ENCODE measurements around the gene PBRM1. TPM values are rescaled to one million over a fixed set of nuclear protein-coding genes. Genes with fewer than 3 reads are reported as not detected.

PBRM1 gene
- total and polyA plus RNA-seq, 2 of the 8 experiments (the other 6 are each of a cell fraction or from before 2014, with no cell fraction given) = 19.3 to 65.8 TPM

- FAIRE-seq (no peak), DNase-seq (ENCODE audit: low read depth in 1 of 2, low spot score in 2 of 2) (no peak)
- no peak overlapping the region for H4K8ac ChIP-seq (ENCODE audit: extremely low read depth, insufficient read depth, low read length)
- H3K4me1 ChIP-seq (replicated peaks in 1 of 4; ENCODE audit: control insufficient read depth in 3 of 4, insufficient read depth in 4 of 4, low read length in 3 of 4) = peaks cover 0 to 9% (median 5%) of the 10 kb centered on the region in 4 experiments; a peak in 6 of 7 replicates
- H2BK20ac ChIP-seq (ENCODE audit: low read length) = no peak overlapping the region
- H2BK15ac ChIP-seq (ENCODE audit: low read length) = no peak overlapping the region
- H3K9me3 ChIP-seq (ENCODE audit: insufficient read depth in 2 of 2, low read depth in 1 of 2, low read length in 1 of 2) = no peaks in the 10 kb centered on the region
- peaks cover 7% of the 10 kb centered on the region; the same call in 1 of the 2 replicates for H3K23me2 ChIP-seq (ENCODE audit: low read depth, low read length)
- peak overlapping the region in 2 of 4 experiments; percentile 8 to 16; a peak in 1 of 7 replicates for H3K9ac ChIP-seq (replicated peaks in 1 of 4; ENCODE audit: extremely low read depth in 1 of 4, low read depth in 3 of 4, low read length in 3 of 4)
- no peak overlapping the region for H3K27ac ChIP-seq (ENCODE audit: low read depth, low read length)
- 88% methylated on average over 23 of the region's 25 CpGs; no CpG with 5 or more reads in 1 of the 2 experiments for WGBS, 2 experiments (ENCODE audit: extremely low coverage in 1 of 2, insufficient coverage in 1 of 2, insufficient read length in 1 of 2, insufficient replicate concordance in 2 of 2, low coverage in 1 of 2, low lambda C conversion rate in 2 of 2, missing lambda C conversion rate in 1 of 2)
- no peak overlapping the region for H3K4me2 ChIP-seq (ENCODE audit: insufficient read depth in 1 of 2, low read depth in 2 of 2, low read length in 2 of 2)
- no peak overlapping the region for H2AFZ ChIP-seq (ENCODE audit: low read length)
- no peak overlapping the region for H3K4ac ChIP-seq (replicated peaks; ENCODE audit: insufficient read length, low read depth, low read length)
- no peak overlapping the region; the same call in 1 of the 2 replicates for H2BK5ac ChIP-seq (ENCODE audit: low read depth, low read length)
- H4K5ac ChIP-seq (ENCODE audit: insufficient read length, low read depth, low read length) = no peak overlapping the region
- ChIA-PET POLR2A (ENCODE audit: partially characterized antibody) (interaction anchor here (1.0 to 1.8 kb wide), 4 partner anchors 10 to 39 kb away, joined by 3 to 9 read pairs (median 3); no protein-coding TSS in a partner anchor), CTCF (ENCODE audit: partially characterized antibody) (interaction anchor here (0.7 to 2.2 kb wide), 7 partner anchors 16 to 81 kb away, joined by 3 to 5 read pairs (median 3); no protein-coding TSS in a partner anchor)
- H4K91ac ChIP-seq (replicated peaks; ENCODE audit: insufficient read length, low read length) = no peak overlapping the region
- H3K4me3 ChIP-seq (ENCODE audit: extremely low read depth in 1 of 4, insufficient read depth in 2 of 4, low read depth in 3 of 4, low read length in 4 of 4) = no peak overlapping the region
- no peak overlapping the region for H3K23ac ChIP-seq (ENCODE audit: insufficient read length)
- H3K14ac ChIP-seq (ENCODE audit: insufficient read length) = no peak overlapping the region
- H3K27me3 ChIP-seq (replicated peaks in 1 of 4; ENCODE audit: control insufficient read depth in 3 of 4, extremely low read depth in 1 of 4, insufficient read depth in 3 of 4, low read length in 3 of 4) = no peaks in the 10 kb centered on the region
- no peak overlapping the region for H2BK12ac ChIP-seq (ENCODE audit: low read depth, low read length)
- peaks cover 17 to 48% of the 10 kb centered on the region in 2 experiments for H4K20me1 ChIP-seq (replicated peaks in 1 of 2; ENCODE audit: control insufficient read depth in 1 of 2, insufficient read depth in 2 of 2, low read length in 2 of 2)
- H3K18ac ChIP-seq (ENCODE audit: extremely low read depth, low read length) = no peak overlapping the region
- peaks cover 0 to 36% of the 10 kb centered on the region in 2 experiments; a peak in 2 of 4 replicates for H3K79me2 ChIP-seq (ENCODE audit: control insufficient read depth in 1 of 2, insufficient read depth in 2 of 2, low read length in 2 of 2)
- H2AK5ac ChIP-seq (ENCODE audit: low read depth, low read length) = no peak overlapping the region
- H3K56ac ChIP-seq (replicated peaks; ENCODE audit: insufficient read length, low read depth, low read length) = no peak overlapping the region
- H3K36me3 ChIP-seq (ENCODE audit: control insufficient read depth in 2 of 4, insufficient read depth in 4 of 4, low read length in 3 of 4) = peaks cover 27 to 60% (median 41%) of the 10 kb centered on the region in 4 experiments
- H3K79me1 ChIP-seq (ENCODE audit: low read depth, low read length) = peaks cover 33% of the 10 kb centered on the region
- H2BK120ac ChIP-seq (replicated peaks; ENCODE audit: low read depth, low read length) = no peak overlapping the region
Observed at GRCh38 chr3:52528586-52529375, 156.9 kb downstream of the PBRM1 start.

Measured in H1 (cell line).